Measurements from ENCODE around the gene FAM53B.
"Not testable (repeated sequence)": the region's sequence is repeated elsewhere in the genome, so short reads cannot be mapped to it uniquely, and the experiment has no call there.

The FAM53B gene

GRCh38 chr10:124744102-124745050 lies at the start of gene FAM53B:
FAM53B (minus strand) TSS chr10:124744378; CDS start chr10:124706713, 37,665 bp downstream.
- DNase-seq, result peak; percentile 52

GRCh38 chr10:124792998-124793352 lies 48.8 kb upstream of the FAM53B start:
- DNase-seq, result no peak

DNA sequence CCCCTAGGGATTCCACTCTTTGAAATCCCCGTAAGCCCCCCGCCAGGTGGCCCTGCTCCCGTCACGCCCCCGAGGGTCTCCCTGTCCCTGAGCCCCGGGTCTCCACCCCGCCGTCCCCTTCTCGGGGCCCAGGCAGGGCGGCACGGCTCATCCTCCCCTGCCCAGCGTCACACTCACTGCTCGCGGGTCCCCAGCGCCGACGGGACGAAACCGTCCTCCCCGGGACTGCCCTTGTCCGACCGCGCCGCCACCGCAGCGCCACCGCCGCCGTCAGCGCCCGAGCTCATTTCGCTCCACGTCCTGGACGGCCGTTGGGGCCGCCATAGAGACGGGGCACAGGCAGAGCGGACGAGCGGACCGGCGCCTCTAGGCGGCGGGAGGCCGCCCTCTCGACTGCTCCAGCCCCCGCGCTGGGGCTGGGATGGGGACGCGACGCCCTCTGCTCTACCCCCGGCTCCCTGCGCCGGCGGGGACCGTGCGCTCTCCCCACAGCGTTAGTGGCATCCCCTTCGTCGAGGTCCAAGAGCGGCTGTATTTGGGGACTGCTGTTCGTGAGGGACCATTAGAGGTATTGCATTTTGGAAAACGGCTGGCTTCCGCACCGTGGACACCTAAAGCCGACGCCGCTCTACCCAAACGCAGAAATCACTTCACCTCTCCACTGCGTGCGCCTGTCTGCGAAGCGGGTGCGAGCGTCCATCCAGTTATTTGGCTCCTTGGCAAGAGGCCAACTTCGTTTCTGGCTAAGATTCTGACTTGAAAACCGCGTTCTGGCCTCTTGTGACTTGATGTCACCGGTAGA lies 47.6 kb upstream of the FAM53B start, which contains the start of gene EEF1AKMT2:
TSS of gene EEF1AKMT2 (minus strand) at position 341 of the 802 bp plus-strand sequence. CDS start at position 287, 54 bp downstream.
- peak; percentile 47 for DNase-seq

DNA sequence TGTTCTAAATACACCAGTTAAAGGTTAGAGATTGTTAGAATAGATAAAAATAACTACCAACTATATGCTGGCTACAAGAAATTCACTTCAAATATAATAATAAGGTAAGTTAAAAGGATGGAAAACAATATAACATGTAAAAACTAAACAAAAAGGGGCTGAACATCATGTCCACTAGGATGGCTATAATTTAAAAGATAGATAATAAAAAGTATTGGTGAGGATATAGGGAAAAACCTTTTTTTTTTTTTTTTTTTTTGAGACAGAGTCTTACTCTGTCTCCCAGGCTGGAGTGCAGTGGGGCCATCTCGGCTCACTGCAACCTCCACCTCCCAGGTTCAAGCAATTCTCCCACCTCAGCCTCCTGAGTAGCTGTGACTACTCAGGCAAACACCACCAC lies 38.7 kb upstream of the FAM53B start:
- DNase-seq, result not testable (repeated sequence)

DNA sequence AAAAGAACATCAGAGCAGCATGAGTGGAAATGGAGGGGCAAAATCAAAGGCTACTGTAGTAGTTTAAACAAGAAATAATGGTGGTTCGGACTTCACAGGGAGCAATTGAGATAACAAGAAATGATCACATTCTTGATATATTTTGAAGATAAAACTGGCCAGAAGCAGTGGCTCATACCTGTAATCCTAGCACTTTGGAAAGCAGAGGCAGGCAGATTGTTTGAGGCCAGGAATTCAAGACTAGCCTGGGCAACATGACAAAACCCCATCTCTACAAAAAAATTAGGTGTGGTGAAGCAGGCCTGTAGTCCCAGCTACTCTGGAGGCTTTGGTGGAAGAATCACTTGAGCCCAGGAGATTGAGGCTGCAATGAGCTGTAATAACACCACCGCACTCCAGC lies 24.6 kb upstream of the FAM53B start:
- DNase-seq, result no peak

- DNase-seq, result no peak
These were observed 21.1 kb upstream of the FAM53B start for GRCh38 chr10:124765256-124765655.

GRCh38 chr10:124763267-124763666 lies 19.1 kb upstream of the FAM53B start:
- DNase-seq, result no peak

- DNase-seq, result no peak
These were observed 18.1 kb upstream of the FAM53B start for GRCh38 chr10:124762281-124762680.

- no peak for DNase-seq
These were observed 12.2 kb upstream of the FAM53B start for GRCh38 chr10:124756156-124756903.

DNA sequence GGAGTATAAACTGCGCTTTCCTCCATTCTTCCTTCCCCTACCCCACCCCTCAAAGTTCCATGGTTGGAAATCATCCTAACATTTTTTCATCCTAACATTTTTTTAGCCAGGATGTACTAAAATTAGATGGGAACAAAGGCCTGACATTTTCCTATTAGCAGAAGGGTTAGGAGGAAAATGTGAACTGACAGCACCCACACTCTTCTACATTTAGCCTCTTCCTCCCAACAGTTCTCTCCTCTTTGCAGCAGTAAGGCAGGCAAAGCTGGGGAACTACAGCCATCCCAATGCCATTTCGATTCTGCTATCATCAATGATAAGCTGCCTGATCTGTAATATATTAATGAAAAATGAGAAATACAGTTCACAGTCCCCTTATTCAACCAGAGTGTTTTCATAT lies 11.4 kb upstream of the FAM53B start:
- DNase-seq, result no peak

DNA sequence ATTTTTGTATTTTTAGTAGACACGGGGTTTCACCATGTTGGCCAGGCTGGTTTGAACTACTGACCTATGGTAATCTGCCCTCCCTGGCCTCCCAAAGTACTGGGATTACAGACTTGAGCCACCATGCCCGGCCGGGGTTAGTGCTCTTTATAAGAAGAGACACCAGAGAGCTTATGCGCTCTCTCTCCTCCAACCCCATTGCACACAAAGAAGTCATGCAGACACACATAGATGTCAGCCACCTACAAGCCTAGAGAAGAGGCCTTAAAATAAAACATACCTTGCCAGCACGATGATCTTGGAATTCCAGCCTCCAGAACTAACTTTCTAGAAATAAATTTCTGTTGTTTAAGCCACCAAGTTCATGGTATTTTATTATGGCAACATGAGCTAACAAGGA lies 10.0 kb upstream of the FAM53B start:
- no peak for DNase-seq

DNA sequence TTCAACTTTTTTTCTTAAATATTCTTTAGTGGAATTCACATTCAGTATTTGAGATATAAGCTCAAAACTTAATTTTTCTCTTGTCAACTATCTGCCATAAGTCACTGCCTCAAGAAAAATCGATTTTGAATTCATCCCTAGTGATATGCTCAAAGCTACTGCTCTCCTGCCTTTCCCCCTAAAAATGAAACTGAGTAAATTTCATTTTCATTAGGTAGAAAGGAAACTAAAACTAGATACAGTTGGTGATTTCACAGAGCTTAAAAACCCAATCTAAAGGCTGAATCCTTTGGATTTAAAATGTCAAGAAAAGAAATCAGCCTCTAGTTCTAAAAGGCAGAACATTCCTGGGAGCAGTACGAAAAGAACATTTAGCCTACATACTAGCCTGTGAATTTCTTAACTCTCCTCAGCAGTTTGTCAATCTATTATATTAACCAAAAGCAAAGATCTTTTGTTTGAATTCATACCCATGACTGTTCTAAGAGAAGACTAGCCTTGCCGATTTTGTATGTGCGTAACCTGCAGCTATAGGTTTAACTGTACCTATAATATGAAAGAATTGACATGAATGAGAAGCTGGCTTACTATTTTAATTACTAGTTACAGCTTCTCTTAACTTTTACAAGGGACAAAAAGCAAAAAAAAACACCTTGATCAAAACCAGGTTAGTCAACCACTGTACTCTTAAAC lies 4.9 kb upstream of the FAM53B start:
- DNase-seq, result no peak

DNA sequence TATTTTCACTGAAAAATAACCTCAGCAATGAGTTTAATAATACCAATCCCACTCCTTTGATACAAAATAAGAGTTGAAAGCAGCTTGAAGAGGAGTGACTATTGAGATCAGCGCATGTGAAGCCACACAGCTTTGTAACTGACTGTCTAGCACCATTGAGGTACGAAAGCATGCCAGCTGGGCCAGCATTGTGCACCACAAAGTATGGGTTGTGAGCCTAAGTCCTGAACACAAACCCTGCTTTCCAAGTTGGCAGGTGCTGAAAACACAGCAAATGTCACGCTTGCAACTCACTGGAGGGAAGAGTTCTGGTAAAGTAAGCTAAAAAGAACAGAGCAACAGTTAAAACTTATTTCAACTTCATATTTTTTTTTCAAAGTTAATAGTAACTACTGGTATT lies 4.0 kb upstream of the FAM53B start:
- DNase-seq, result no peak

GRCh38 chr10:124747745-124748144 lies 3.6 kb upstream of the FAM53B start:
- no peak for DNase-seq

- no peak for DNase-seq
These were observed 2.8 kb upstream of the FAM53B start for GRCh38 chr10:124746992-124747391.

- not testable (repeated sequence) for DNase-seq
These were observed 2.3 kb upstream of the FAM53B start for GRCh38 chr10:124746447-124746846.

DNA sequence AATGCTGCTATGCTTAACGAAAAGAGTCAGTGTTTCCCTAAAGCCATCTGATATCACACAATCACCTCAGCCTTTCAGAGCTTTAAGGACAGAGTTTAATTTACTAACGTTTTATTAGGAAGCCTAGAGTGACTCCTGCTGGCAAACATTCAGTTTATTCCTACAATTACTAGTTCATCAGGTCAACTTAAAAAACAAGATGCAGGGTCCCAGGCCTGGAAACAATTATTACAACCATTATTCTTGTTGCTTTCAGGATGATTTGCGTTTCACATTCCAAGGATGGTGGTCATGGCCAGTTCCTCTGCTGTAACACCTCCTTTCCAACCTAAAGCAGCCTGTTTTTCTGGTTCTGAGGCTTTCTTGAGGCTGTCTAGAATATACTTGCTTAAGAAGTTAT lies 1.5 kb upstream of the FAM53B start:
- no peak for DNase-seq

DNA sequence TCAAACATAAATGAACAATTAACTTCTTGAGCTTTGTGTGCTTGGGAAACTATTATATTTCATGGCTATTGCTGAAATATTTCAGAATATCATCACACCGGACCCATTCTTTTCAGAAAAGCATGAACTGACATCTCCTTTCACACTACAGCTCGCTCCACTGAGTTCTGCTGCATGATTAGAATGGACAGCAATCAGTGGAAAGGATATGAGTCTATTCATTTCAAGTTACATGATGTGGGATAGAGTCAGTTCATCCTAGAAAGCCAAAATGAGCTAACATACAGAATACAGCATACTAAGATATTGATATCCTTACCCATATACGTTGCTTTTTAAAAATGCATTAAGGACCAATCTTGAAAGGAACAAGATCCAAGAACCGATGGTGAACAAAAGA lies 1.1 kb upstream of the FAM53B start:
- DNase-seq, result no peak

DNA sequence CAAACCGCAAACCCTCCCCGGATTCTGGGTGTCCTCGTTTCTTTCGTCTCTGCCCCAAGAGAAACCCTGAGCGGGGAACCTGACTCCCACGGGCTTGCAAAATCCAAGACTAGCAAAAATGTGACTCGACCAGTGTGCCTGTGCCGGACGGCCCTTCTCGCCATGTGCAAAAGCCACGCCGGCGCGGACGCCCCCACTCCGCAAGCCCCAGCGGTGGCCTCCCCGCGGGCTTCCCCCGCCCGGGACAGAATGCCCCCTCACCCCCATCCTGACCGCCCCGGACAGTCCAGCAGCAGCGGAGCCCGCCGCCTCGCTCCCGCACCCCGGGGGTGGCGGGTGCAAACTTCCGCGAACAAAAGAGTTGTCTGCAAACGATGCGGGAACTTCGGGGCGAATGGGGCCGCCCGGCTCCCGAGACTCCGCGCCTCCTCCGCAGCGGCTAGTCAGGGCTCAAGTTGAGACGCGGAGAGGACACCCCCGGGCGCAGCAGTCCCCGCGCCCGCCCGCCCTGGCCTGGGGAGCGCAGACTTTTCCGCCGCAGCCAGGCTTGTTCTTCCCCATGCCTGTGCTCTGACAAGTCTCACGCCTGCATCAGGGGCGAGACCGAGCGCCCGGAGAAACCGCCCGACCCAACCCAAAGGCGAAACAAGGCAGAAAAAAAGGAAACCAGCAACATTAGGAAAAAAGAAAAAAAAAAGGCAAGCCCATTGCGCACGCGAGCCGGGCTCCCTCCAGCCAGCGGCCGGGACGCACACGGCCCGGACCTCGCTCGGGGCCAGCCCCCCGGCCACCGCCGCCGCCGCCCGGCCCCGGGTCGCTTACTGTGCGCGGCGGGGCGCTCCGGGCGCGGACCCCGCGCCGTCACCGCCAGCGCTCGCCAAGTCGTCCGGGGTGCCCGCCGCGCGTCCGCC lies 732 bp downstream of the FAM53B start:
- DNase-seq, result no peak

DNA sequence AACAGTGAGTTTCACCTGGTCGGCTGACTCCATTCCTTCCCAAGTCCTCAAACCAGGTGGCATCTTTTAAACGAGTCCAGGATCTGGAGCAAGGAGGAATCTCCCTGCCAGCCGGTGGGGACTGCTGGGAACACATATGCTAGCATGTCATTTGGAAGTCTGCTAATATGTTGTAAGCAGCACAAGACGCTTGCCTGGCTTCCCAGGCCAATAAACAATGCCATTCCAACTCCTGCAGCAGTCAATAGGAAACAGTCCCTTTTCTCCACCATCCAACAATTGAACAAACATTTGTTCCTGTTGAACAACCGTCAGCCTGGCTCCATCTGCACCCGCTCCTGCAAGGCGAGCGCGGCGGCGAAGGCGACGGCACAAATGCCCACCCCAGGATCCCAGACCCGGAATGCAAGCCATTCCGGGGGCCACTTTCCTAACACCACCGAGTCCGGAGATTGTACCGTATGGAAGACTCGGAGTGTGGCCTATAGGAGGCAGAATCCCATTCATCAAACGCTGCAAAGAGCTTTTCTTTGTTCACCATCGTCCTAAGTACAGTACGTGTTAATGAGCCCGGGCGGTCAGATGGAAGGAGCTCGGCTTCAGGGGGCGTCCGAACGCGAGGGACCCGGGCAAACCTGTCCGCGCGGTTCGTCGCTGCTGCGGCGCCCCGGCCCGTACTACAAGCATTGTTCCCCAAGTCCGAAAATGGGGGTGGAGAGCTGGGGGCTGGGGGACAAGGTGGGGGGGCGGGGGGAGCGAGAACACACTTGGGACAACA lies 1.6 kb downstream of the FAM53B start:
- no peak for DNase-seq

Measured in NCI-H1048 (cell line).